GM18511 (cell line): ENCODE data around the gene KIF26A.

Experiments used
- ATAC-seq: cut with Tn5 transposase; IDR thresholded peaks from one replicate; pipeline ENCODE4 v1.9.1; 2021; ENCODE audit warnings: mild to moderate bottlenecking, moderate library complexity; ENCODE audit not compliant: unreplicated experiment

KIF26A gene

DNA sequence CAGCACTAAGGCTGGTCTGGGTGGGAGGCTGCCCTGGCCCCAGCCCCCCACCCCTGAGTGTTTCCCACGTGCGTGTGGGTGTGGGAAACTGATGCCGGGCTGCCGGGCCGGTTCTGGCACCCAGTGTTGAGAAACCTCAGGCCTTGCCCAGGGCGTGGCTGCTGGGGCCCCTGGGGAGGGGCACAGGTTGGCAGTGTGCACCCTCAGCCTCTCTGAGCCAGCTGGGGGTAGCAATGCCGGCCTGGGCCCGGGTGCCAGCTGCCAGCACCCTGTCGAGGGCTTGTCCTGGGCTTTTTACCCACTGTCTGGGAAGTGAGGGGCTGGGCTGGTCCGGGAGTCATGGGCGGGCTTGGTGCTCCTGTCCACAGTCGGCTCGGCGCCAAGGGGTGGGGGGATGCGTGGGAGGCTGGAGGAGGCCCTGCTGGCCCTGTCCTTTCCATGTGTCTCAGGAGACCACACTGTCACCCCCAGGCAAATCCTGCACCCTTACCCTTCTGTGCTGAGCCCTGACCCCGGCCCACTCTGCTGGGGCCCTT is 37.2 kb upstream of the KIF26A start:
- no peak for ATAC-seq

DNA sequence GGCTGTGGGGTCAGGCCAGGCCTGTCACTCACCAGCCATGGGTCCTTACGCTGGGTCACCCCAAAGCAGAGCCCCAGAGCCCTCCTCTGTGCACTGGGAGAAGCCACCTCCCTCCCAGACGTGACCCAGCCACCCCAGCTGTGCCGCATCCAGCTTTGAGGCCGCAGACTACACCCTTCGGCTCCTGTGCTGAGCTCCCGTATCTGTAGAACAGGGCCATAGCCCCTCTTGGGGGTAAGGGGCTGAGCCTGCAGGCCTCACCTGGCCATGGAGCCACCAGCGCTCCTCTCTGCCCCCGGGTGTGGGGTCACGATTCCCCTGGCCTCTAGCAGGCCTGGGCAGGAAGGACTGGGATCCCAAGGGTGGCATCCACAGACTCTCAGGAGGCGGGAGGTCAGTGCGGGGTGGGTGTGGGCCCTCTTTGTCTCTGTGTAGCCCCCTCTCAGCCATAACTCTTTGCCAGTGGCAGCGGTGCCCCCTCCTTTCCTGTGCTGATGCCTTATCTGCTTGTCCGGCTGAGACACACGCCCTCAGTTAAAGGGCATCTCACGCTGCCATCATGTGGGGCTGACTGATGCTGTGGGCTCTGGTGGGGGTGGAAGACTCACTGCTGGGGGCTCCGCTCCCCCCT is 36.6 kb upstream of the KIF26A start:
- ATAC-seq: no peak

DNA sequence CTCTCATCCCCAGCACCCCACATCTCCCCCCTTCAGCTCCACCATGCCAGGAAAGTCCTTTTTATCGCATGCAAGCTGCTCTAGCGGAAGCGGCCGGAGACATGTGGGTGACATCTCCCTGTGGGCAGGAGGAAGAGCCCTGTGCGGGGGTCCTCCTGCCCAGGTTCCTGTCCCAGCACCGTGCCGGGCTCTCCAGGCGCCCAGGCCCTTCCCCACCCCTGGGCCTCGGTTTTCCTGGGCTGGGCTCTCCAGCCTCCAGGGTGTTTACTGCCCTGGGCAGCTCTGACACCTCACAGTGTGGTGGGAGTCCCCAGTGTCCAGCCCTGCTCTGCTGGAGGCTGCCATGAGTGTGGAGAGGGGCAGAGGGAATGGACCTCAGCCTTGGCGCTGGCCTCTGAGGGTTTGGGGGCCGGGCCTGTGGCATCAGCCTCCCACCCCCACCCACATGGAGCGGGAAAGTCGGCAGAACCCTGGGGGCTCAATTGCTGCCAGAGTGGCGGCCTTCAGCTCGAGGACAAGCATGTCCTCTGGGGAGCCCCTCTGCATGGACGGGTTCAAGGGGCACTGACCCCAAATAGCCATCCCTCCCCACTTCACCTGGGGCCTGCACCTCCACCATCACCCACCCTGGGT is 36.0 kb upstream of the KIF26A start:
- no peak for ATAC-seq

DNA sequence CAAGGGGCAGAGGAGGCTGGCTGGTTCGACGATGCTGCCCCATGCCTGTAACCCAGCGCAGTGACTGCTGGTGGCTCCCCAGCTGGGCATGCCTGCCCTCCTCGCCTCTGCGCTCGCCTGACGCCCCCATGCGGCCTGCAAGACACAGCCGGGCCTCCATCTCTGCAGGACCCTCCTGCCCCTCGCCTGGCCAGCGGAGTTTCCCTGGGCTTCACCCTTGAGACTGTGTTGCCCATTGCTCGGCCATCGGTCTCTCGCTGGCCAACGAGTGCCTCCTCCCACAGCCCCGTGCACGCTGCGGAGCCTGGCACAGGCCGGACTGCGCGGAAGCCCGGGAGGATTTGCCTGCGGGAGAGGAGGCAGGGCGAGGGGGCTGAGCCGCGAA is 35.3 kb upstream of the KIF26A start:
- ATAC-seq: no peak

DNA sequence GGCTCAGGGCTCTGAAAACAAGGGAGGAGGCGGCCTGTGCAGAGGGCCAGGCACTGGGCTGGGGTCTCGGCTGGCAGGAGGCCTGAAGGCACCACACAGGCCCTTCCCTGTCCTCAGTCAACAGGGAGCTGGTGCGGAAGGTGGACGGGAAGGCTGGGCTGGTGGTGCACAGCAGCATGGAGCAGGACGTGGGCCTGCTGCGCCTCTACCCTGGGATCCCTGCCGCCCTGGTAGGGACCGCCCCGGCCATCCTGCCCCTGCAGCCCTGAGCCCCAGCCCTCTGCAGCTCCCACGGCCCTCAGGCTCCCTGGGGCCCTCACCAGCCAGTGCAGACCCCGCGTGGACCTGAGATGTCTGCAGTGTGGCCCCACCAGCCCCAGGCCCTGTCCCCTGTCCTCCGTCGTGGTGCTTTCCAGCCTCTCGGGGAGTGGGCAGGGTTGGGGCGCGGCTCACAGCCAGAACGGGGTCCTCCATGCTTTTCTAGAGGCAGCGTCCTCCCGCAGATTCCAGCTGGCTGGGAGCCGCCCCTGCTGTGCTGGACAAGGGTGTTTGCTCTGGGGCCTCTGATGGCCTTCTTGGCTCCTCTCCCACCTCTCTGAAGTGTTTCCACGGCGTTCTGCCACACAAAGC is 34.8 kb upstream of the KIF26A start:
- no peak for ATAC-seq

GRCh38 chr14:104104076-104104901 is 34.1 kb upstream of the KIF26A start:
- no peak for ATAC-seq

DNA sequence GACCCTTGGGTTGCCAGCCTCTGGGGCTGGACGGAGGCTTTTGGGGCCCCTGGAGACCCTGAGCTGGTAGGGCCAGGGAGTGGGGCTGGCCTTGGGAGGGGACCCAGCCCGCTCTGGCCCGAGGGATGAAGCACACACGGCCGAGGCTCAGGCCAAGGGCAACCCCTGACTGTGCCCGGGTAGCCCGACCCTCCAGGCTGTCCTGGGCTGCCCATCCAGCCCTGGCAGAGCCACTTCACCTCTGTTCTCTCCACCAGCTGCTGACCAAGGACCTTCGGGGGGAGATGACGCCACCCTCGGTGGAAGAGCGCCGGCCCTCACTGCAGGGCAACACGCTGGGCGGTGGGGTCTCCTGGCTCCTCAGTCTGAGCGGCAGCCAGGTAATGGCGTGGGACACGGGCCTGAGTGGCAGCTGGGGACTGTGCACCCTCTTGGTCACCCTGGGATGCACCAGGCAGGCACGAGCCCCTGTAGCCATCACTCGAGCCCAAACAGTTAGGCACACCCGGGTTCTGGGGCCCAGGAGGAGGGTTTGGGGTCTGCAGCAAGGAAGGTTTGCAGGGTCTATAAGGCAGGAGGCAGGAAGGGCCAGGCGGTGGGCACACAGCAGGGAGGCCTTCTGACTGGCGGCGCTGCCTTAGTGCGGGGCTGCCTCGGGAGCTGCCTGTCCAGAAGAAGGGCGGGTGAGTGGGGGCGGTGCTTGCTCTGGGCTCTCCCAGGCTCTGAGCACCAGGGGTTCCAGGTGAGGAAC is 33.1 kb upstream of the KIF26A start:
- no peak for ATAC-seq

GRCh38 chr14:104105822-104106470 is 32.4 kb upstream of the KIF26A start:
- no peak for ATAC-seq

- no peak for ATAC-seq
Observed at GRCh38 chr14:104106471-104106991, 31.9 kb upstream of the KIF26A start.

- ATAC-seq: no peak
Observed at GRCh38 chr14:104107101-104107581, 31.2 kb upstream of the KIF26A start.

- ATAC-seq: no peak
Observed at GRCh38 chr14:104107611-104108569, 30.5 kb upstream of the KIF26A start.

DNA sequence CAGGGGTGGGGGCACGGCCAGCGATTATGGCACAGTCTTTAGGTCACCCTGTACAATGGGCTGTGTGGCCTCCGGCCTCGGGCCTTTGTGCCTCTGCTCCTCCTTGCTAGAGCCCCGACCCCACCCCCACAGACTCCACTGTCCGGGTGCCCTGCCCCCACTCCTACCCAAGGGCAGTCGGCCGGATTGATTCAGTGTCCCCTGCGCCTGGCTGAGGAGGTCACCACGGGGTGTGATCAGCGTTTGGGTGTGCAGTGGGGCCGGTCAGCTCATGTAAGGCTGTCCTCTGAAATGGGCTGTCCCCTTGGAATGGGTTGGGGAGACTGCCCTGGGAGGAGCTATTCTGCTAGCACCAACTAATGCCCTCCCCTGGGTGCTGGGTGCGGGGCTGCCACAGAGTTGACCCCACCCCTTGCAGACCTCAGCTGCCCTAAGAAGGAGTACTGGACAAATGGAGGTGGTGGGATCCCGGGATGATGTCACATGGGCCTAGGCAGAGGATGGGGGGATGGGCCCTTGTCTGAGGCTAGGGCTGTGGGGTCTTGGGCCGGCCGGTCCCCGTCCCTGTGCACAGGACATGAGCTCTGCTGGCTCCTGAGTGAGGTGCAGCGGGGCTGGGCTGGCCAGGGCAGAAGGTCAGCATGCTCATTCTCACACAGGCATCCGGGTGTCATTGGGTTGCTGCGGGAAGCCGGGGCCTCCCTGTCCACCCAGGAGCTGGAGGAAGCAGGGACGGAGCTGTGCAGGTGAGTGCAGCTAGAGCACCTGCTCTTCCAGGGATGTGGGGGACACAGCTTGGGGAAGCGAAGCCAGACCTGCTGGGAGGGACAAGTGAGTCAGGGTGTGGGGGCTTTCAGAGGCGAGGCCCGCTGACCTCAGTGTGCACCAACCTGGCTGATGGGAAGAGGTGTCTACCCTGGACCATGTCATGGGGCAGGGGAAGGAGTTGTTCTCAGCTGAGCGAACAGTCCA is 29.5 kb upstream of the KIF26A start:
- ATAC-seq: no peak

GRCh38 chr14:104109731-104110361 is 28.5 kb upstream of the KIF26A start:
- no peak for ATAC-seq

- no peak for ATAC-seq
Observed at GRCh38 chr14:104110491-104111209, 27.7 kb upstream of the KIF26A start.

DNA sequence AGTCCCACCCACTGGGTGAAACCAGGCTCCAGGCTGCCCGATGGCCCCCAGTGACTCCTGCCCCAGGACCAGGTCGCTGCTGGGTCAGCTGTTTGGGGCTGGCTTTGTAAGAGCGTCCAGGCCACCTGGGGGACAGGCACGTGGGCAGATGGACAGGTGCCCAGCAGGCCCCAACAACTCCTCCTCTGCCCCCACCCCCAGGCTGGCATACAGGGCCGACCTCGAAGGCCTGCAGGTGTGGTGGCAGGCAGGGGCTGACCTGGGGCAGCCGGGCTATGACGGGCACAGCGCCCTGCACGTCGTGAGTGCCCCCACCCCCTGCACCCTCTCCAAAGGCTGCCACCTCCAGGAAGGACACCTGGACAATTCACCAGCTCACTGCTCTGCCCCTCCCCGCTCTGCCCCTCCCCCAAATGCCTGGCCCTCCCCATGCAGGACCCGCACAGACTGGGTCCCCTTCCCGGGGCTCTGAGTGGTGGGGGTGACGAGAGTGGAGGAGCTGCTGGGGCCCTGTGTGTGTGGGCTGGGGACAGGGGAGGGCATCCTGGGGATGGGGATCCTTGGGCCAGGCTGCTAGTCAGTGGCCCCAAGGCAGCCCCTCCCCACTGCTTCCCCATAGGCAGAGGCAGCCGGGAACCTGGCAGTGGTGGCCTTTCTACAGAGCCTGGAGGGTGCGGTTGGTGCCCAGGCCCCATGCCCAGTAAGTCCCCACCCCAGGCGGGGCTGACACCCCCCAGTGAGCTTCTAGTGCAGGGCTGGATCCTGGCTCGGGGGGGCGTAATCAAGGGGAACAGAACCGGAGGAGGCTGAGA is 26.9 kb upstream of the KIF26A start:
- no peak for ATAC-seq

DNA sequence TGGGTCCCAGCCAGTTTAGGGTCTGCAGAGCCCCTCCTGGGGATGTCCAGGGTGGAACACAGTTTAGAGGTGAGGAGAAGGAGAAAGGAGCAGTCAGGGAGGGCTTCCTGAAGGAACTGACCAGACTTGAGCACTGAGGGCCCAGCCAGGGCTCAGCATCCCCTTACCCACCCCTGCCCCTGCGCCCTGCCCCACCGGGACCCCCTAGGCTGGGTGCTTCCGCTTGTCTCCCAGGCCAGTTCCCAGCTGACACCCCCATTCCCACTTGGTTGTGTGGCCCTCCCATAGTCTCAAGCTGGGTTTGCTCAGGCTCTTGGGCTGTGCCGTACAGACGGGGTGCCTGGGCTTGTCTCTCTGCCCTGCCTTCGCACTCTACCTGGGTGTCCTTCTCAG is 26.3 kb upstream of the KIF26A start:
- no peak for ATAC-seq
